Measurements from ENCODE around the gene REL. TPM values are rescaled to one million over a fixed set of nuclear protein-coding genes. Genes with fewer than 3 reads are reported as not detected.

The REL gene
- total RNA-seq, 1 experiment from 2014 or later, result 10.2 TPM

- Histone ChIP-seq H3K4me1 (ENCODE audit: control insufficient read depth in 1 of 2, insufficient read depth in 2 of 2, low read length in 2 of 2) (peaks cover 2 to 8% of the 10 kb centered on the region in 2 experiments; a peak in 2 of 4 replicates), H4K20me1 (ENCODE audit: insufficient read depth) (no peaks in the 10 kb centered on the region), H3K27me3 (ENCODE audit: insufficient read depth, low read length) (no peaks in the 10 kb centered on the region), H2AFZ (ENCODE audit: low read depth, low read length, poor library complexity, severe bottlenecking) (no peak overlapping the region), H3K4me2 (ENCODE audit: low read length) (peak overlapping the region; percentile 29; the same call in 1 of the 2 replicates), H3K9ac (ENCODE audit: low read length) (no peak overlapping the region), H3K9me3 (ENCODE audit: control insufficient read depth in 1 of 2, insufficient read depth in 1 of 2, low read depth in 1 of 2, low read length in 2 of 2) (no peaks in the 10 kb centered on the region), H3K27ac (ENCODE audit: low read depth, low read length) (no peak overlapping the region), H3K36me3 (ENCODE audit: control insufficient read depth in 1 of 2, insufficient read depth in 2 of 2, low read length in 2 of 2) (no peaks in the 10 kb centered on the region), H3K79me2 (ENCODE audit: insufficient read depth, low read length) (no peaks in the 10 kb centered on the region), H3K4me3 (replicated peaks in 1 of 2; ENCODE audit: low read depth in 1 of 2, low read length in 2 of 2) (no peak overlapping the region), H3K9me2 (ENCODE audit: insufficient read depth) (no peaks in the 10 kb centered on the region)
- ATAC-seq (no peak), DNase-seq (ENCODE audit: low read depth, low spot score) (no peak)
- intact Hi-C loops (cut with micrococcal nuclease), result no loop called here
- RAD21 ChIA-PET (ENCODE audit: low non-redundant PET in 1 of 2, low total read pairs in 2 of 2, uncharacterized antibody in 2 of 2, unreplicated experiment in 2 of 2), result no interaction called here
- CTCF ChIA-PET, result no interaction called here
- BruUV-seq (replicated peaks), result no TSS peak
- POLR2A ChIA-PET, result no interaction called here
- TF ChIP-seq ZFX (IDR thresholded peaks at IDR 0.05), result no peak
- no peak for TF ChIP-seq ELF1 (IDR thresholded peaks at IDR 0.05; ENCODE audit: borderline replicate concordance, low read depth)
- TF ChIP-seq CEBPB (IDR thresholded peaks at IDR 0.05; ENCODE audit: low read depth), result no peak
These were observed 66.8 kb downstream of the REL start for GRCh38 chr2:60948161-60948560.

GRCh38 chr2:60948926-60949579, 67.7 kb downstream of the REL start:
- CTCF ChIA-PET, result no interaction called here
- no TSS peak for BruUV-seq (replicated peaks)
- Histone ChIP-seq H3K4me1 (ENCODE audit: control insufficient read depth in 1 of 2, insufficient read depth in 2 of 2, low read length in 2 of 2) (peaks cover 2 to 8% of the 10 kb centered on the region in 2 experiments; a peak in 2 of 4 replicates), H3K9me2 (ENCODE audit: insufficient read depth) (no peaks in the 10 kb centered on the region), H2AFZ (ENCODE audit: low read depth, low read length, poor library complexity, severe bottlenecking) (no peak overlapping the region), H3K4me3 (replicated peaks in 1 of 2; ENCODE audit: low read depth in 1 of 2, low read length in 2 of 2) (no peak overlapping the region), H3K4me2 (ENCODE audit: low read length) (peak overlapping the region; percentile 29; the same call in 1 of the 2 replicates), H3K9ac (ENCODE audit: low read length) (no peak overlapping the region), H3K27me3 (ENCODE audit: insufficient read depth, low read length) (no peaks in the 10 kb centered on the region), H3K36me3 (ENCODE audit: control insufficient read depth in 1 of 2, insufficient read depth in 2 of 2, low read length in 2 of 2) (no peaks in the 10 kb centered on the region), H4K20me1 (ENCODE audit: insufficient read depth) (no peaks in the 10 kb centered on the region), H3K9me3 (ENCODE audit: control insufficient read depth in 1 of 2, insufficient read depth in 1 of 2, low read depth in 1 of 2, low read length in 2 of 2) (no peaks in the 10 kb centered on the region), H3K79me2 (ENCODE audit: insufficient read depth, low read length) (no peaks in the 10 kb centered on the region), H3K27ac (ENCODE audit: low read depth, low read length) (no peak overlapping the region)
- ATAC-seq, result peak; percentile 70
- POLR2A ChIA-PET, result no interaction called here
- RAD21 ChIA-PET (ENCODE audit: low non-redundant PET in 1 of 2, low total read pairs in 2 of 2, uncharacterized antibody in 2 of 2, unreplicated experiment in 2 of 2), result no interaction called here
- peak; percentile 27 for DNase-seq (ENCODE audit: low read depth, low spot score)
- intact Hi-C loops (cut with micrococcal nuclease), result no loop called here
- TF ChIP-seq FOSL1 (IDR thresholded peaks at IDR 0.05; ENCODE audit: low read depth) (peak; percentile 53), CEBPB (IDR thresholded peaks at IDR 0.05; ENCODE audit: low read depth) (no peak), EZH2phosphoT487 (IDR thresholded peaks at IDR 0.05; ENCODE audit: borderline replicate concordance) (no peak), SP1 (IDR thresholded peaks at IDR 0.05; ENCODE audit: low read depth) (peak; percentile 57), JUND (IDR thresholded peaks at IDR 0.05) (peak; percentile 43; the same call in 1 of the 2 replicates)
